Measurements from ENCODE around the gene TEX26. TPM values are rescaled to one million over a fixed set of nuclear protein-coding genes. Genes with fewer than 3 reads are reported as not detected.

TEX26 gene
- total RNA-seq, 6 experiments from 2014 or later, result not detected

- Mint-ChIP-seq H3K27me3 (ENCODE audit: insufficient read depth) (peaks cover 33% of the 10 kb centered on the region), H3K4me1 (ENCODE audit: low read depth) (no peaks in the 10 kb centered on the region), H3K9me3 (peaks cover 15% of the 10 kb centered on the region), H3K27ac (no peak overlapping the region), H3K36me3 (ENCODE audit: low read depth) (no peaks in the 10 kb centered on the region), H3K4me3 (no peak overlapping the region)
- DNase-seq, result no peak
- TF ChIP-seq, protein P1, sequence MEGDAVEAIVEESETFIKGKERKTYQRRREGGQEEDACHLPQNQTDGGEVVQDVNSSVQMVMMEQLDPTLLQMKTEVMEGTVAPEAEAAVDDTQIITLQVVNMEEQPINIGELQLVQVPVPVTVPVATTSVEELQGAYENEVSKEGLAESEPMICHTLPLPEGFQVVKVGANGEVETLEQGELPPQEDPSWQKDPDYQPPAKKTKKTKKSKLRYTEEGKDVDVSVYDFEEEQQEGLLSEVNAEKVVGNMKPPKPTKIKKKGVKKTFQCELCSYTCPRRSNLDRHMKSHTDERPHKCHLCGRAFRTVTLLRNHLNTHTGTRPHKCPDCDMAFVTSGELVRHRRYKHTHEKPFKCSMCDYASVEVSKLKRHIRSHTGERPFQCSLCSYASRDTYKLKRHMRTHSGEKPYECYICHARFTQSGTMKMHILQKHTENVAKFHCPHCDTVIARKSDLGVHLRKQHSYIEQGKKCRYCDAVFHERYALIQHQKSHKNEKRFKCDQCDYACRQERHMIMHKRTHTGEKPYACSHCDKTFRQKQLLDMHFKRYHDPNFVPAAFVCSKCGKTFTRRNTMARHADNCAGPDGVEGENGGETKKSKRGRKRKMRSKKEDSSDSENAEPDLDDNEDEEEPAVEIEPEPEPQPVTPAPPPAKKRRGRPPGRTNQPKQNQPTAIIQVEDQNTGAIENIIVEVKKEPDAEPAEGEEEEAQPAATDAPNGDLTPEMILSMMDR (IDR thresholded peaks at IDR 0.05), result no peak
Measured at GRCh38 chr13:30957258-30957943, 24.9 kb downstream of the TEX26 start.

DNA sequence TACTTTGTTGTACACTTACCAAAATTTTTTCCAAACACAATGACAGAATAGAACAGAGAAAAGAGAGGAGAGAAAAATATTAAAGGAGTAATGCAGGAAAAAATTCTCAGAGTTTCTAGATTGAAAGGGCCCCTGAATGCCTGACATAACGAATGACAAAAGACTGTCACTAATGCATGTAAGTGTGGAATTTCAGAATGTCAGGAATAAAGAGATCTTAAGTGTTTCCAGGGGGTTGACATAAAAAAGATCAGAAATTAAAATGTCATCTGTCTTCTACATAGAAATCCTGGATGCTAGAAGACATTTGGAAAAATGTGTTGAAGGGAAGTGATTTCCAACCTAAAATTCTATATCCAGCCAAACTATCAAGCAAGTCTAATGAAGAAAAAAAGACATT lies 27.2 kb downstream of the TEX26 start:
- Mint-ChIP-seq H3K4me1 (ENCODE audit: low read depth) (peaks cover 6% of the 10 kb centered on the region), H3K27me3 (ENCODE audit: insufficient read depth) (peaks cover 45% of the 10 kb centered on the region), H3K27ac (no peak overlapping the region), H3K4me3 (no peak overlapping the region), H3K36me3 (ENCODE audit: low read depth) (no peaks in the 10 kb centered on the region), H3K9me3 (peaks cover 15% of the 10 kb centered on the region)
- no peak for DNase-seq
- TF ChIP-seq, protein P1 (IDR thresholded peaks at IDR 0.05), result no peak

DNA sequence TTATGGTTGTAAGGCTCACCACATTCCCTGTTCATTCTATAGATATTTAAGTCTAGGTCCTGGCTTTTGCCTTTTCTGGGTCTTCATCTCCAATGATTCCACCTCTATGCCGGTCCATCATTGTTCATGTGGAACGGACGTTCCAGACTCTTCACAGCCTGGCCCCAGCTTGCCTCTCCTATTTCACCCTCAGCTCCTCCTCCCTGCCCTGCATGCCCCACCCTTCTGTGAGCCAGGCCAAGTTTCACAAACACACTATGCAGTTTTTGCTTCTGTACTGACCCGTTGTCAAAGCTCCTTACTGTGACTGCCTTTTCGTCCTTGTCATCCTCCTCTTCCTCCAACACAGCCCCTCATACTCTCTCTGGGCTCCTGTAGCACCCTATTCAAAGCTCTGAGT lies 31.3 kb downstream of the TEX26 start:
- Mint-ChIP-seq H3K36me3 (ENCODE audit: low read depth) (no peaks in the 10 kb centered on the region), H3K9me3 (peaks cover 15% of the 10 kb centered on the region), H3K4me1 (ENCODE audit: low read depth) (peaks cover 9% of the 10 kb centered on the region), H3K4me3 (no peak overlapping the region), H3K27ac (no peak overlapping the region), H3K27me3 (ENCODE audit: insufficient read depth) (peaks cover 32% of the 10 kb centered on the region)
- no peak for DNase-seq
- TF ChIP-seq, protein P1 (IDR thresholded peaks at IDR 0.05), result no peak

GRCh38 chr13:30965380-30965779 lies 32.9 kb downstream of the TEX26 start:
- peaks cover 25% of the 10 kb centered on the region for H3K27me3 Mint-ChIP-seq (ENCODE audit: insufficient read depth)
- 0 out of 2 replicates have a peak, but pooled peaks cover 2% of the 10 kb centered on the region for H3K9me3 Mint-ChIP-seq
- DNase-seq, result no peak
- TF ChIP-seq, protein P1 (IDR thresholded peaks at IDR 0.05), result no peak
- no peaks in the 10 kb centered on the region for H3K36me3 Mint-ChIP-seq (ENCODE audit: low read depth)
- H3K4me3 Mint-ChIP-seq, result no peak overlapping the region
- peaks cover 17% of the 10 kb centered on the region for H3K4me1 Mint-ChIP-seq (ENCODE audit: low read depth)
- H3K27ac Mint-ChIP-seq, result no peak overlapping the region

DNA sequence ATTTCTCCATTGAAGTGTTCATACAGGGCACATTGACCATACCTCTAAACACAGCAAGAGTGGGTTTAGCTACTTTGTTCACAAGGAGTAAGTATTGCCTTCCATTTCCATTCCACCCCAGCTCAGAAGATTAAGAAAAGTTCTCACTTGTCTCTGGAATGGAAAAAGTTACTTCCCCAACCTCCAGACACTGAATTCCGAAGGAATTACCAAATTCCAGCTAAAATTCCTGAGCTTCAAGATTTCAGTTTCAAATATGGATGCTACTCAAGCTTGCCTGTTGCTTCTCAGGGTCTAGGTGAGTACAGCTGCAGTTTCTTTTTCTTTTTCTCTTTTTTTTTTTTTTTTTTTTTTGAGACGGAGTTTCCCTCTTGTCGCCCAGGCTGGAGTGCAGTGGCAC lies 33.6 kb downstream of the TEX26 start:
- H3K4me3 Mint-ChIP-seq, result no peak overlapping the region
- H3K36me3 Mint-ChIP-seq (ENCODE audit: low read depth), result no peaks in the 10 kb centered on the region
- TF ChIP-seq, protein P1 (IDR thresholded peaks at IDR 0.05), result no peak
- no peak for DNase-seq
- H3K4me1 Mint-ChIP-seq (ENCODE audit: low read depth), result peaks cover 21% of the 10 kb centered on the region
- H3K27me3 Mint-ChIP-seq (ENCODE audit: insufficient read depth), result peaks cover 22% of the 10 kb centered on the region
- H3K9me3 Mint-ChIP-seq, result no peaks in the 10 kb centered on the region
- H3K27ac Mint-ChIP-seq, result no peak overlapping the region
